Adrenal gland (tissue), 12 donors: ENCODE results near the gene YTHDF1. TPM values are rescaled to one million over a fixed set of nuclear protein-coding genes. Genes with fewer than 3 reads are reported as not detected.
"Not testable (repeated sequence)": the region's sequence is repeated elsewhere in the genome, so short reads cannot be mapped to it uniquely, and the experiment has no call there.

Source experiments
- DNase-seq, 7 donors: peaks; one replicate each; pipeline ENCODE4 v3.0.0-alpha.2; 2019 to 2020
- H3K27ac ChIP-seq, 5 donors: fragments of 200-600 bp; sonication (generic) in 4 of 5; 1 replicate in 3 of 5; 2 replicates in 2 of 5; pipeline versions ENCODE4 v1.5.1 to v1.8.0; 2016 to 2020; ENCODE audit warnings: mild to moderate bottlenecking in 1 of 5
- H3K27me3 ChIP-seq: fragments of 200-600 bp; 2 replicates; pipeline ENCODE4 v1.8.0; 2021
- H3K36me3 ChIP-seq, 2 donors: fragments of 200-600 bp; replicated peaks in 1 of 2; 1 replicate in 1 of 2; 2 replicates in 1 of 2; pipeline versions ENCODE4 v1.5.1 to v1.8.0; 2018 to 2022
- H3K4me1 ChIP-seq, 2 donors: fragments of 200-600 bp; replicated peaks in 1 of 2; 1 replicate in 1 of 2; 2 replicates in 1 of 2; pipeline versions ENCODE4 v1.5.1 to v1.8.0; 2018 to 2021
- H3K4me3 ChIP-seq, 4 donors: fragments of 200-600 bp; sonication (generic) in 3 of 4; one replicate each; pipeline ENCODE4 v1.5.1; 2016 to 2018
- H3K9me3 ChIP-seq, 3 donors: fragments of 200-600 bp; sonication (generic) in 1 of 3; replicated peaks in 1 of 3; 1 replicate in 2 of 3; 2 replicates in 1 of 3; pipeline versions ENCODE4 v1.5.1 to v1.8.0; 2016 to 2021
- POLR2A ChIP-seq, 2 donors: fragments of 450-650 bp; IDR thresholded peaks; one replicate each; pipeline ENCODE4 v1.6.1; 2017; ENCODE audit warnings: antibody characterized with exemption in 2 of 2, mild to moderate bottlenecking in 2 of 2, moderate library complexity in 1 of 2
- WGBS, 4 donors: extraction: QIAGEN DNeasy Blood & Tissue Kit in 2 of 4; methylation state at CpG; one replicate each; pipeline versions ENCODE4 v1.1.5 to v1.1.7; 2013 to 2017; 5-methylcytosine and 5-hydroxymethylcytosine counted together
- intact Hi-C, 2 donors: fragments of 100-400 bp; cut with DNase I; formaldehyde crosslinking; loops; one replicate each; pipeline versions ENCODE4 v1.14.1 to v1.15.0; 2022 to 2023
- polyA plus RNA-seq, 3 donors: library from polyadenylated mRNA; stranded (reverse); fragments of 200-250 nt in 2 of 3; fragments of 350-450 nt in 1 of 3; fragmentation: Illumina TruSeq in 1 of 3; extraction: RNeasy Lipid Tissue Mini Kit (QIAGEN cat#74804) in 1 of 3; gene quantifications; one replicate each; pipeline ENCODE4 v1.2.3, GENCODE V29; 2013 to 2014
- total RNA-seq, 9 donors: library from RNA; depleted of rRNA in 4 of 9; stranded (reverse); fragments of >200 nt in 4 of 9; fragments of 120-200 nt in 1 of 9; fragmentation: NEBNext Ultra II Directional in 1 of 9; extraction: Animal tissue kit (Norgen Biotek cat#: 25700) in 1 of 9; gene quantifications; one replicate each; pipeline versions ENCODE4 v1.1.0 to v1.2.4, GENCODE V29; 2013 to 2023
- TF ChIP-seq, protein P1 (sequence below), 6 experiments: fragments of 450-650 bp in 4 of 6; fragments of 200-600 bp in 2 of 6; sonication (generic) in 1 of 6; IDR thresholded peaks; 1 replicate in 5 of 6; 2 replicates in 1 of 6; pipeline versions ENCODE4 v1.5.1 to v1.8.0; 2016 to 2021; ENCODE audit warnings: antibody characterized with exemption in 6 of 6, mild to moderate bottlenecking in 2 of 6, moderate library complexity in 1 of 6
- donor health status: healthy with polysubstance abuse.
- donor health status: Bipolar disorder and iron deficiency.
- donor health status: DM: yes; HTN: yes; CAD: no.
- donor health status: DM: no; HTN: no; CAD: no.
- donor health status: DM: no; HTN: no; CAD: no.
- donor health status: DM: yes; HTN: yes; CAD: no.

Gene YTHDF1
- total and polyA plus RNA-seq, 12 donors, result 18.1 to 41.9 (median 32.5) TPM

DNA sequence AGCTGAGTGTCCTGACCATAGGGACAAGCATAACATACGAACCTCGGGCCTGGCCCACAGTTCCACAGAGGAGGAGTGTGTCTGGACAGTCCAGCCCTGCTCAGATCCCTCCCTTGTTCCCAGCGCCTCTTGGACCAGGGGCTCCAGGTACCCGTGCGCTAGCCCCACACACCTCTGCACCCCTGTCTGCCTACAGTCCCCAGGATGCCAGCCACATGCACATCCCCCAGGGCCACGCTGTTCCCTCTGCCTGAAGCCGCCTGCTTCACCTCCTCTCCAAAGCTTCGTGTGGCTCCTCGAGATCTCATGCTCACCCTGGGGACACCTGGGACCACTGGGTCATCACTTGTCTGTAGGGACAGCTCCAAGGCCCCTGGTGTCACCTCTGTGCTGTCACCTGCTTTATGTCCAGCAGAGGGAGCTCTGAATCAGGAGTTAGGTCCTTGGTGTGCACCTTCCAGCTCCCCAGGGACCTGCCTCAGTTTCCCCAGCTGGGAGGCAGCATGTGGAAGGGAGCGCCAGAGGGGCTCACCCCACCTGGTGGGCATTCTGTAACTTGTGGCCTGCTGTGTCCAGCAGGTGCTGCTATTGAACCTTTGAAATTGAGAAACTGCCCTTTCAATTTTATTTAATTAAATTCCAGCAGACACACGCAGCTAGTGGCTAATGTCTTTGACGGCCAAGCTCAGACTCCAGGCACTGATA is 7.3 kb upstream of the YTHDF1 start:
- Histone ChIP-seq H3K36me3 (no peaks in the 10 kb centered on the region), H3K27me3 (no peaks in the 10 kb centered on the region), H3K4me1 (peaks cover 0 to 5% of the 10 kb centered on the region in 2 donors), H3K4me3 (no peak overlapping the region), H3K27ac (no peak overlapping the region), H3K9me3 (no peaks in the 10 kb centered on the region)
- intact Hi-C loops, result no loop called here
- TF ChIP-seq, protein P1, sequence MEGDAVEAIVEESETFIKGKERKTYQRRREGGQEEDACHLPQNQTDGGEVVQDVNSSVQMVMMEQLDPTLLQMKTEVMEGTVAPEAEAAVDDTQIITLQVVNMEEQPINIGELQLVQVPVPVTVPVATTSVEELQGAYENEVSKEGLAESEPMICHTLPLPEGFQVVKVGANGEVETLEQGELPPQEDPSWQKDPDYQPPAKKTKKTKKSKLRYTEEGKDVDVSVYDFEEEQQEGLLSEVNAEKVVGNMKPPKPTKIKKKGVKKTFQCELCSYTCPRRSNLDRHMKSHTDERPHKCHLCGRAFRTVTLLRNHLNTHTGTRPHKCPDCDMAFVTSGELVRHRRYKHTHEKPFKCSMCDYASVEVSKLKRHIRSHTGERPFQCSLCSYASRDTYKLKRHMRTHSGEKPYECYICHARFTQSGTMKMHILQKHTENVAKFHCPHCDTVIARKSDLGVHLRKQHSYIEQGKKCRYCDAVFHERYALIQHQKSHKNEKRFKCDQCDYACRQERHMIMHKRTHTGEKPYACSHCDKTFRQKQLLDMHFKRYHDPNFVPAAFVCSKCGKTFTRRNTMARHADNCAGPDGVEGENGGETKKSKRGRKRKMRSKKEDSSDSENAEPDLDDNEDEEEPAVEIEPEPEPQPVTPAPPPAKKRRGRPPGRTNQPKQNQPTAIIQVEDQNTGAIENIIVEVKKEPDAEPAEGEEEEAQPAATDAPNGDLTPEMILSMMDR (IDR thresholded peaks at IDR 0.05), result peak; percentile 45 to 68 (median 56)
- TF ChIP-seq POLR2A (IDR thresholded peaks at IDR 0.05), result no peak
- DNase-seq, result peak in 5 of 7 donors; percentile 35 to 56 (median 49)
- WGBS, 4 donors, result 32 to 45% (median 40%) methylated on average over 8 to 12 of the region's 12 CpGs

DNA sequence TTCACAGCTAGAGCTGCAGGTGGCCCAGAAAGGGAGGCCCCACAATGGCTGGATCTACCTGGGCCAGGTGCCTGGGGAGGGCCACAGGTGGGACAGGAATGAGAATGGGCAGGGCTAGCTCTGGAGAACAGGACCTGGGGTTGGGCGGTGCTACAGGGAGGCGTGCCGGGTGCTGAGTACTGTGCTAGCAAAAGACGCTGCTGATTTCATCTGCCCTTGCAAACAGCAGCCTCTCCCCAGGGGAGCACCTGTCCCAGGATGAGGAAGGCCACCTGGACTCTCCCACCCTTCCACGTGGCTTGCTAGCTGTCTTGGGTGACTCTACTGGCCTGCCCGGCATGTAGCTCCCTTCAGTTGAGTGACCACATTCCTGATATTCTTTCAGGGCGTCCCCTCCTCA is 6.6 kb upstream of the YTHDF1 start:
- WGBS, 4 donors, result 52 to 73% (median 60%) methylated on average over 5 to 7 of the region's 7 CpGs
- TF ChIP-seq, protein P1 (IDR thresholded peaks at IDR 0.05), result no peak
- no peak for TF ChIP-seq POLR2A (IDR thresholded peaks at IDR 0.05)
- H3K27me3 ChIP-seq, result no peaks in the 10 kb centered on the region
- no peak overlapping the region for H3K4me3 ChIP-seq
- no peaks in the 10 kb centered on the region for H3K36me3 ChIP-seq
- H3K9me3 ChIP-seq, result no peaks in the 10 kb centered on the region
- H3K4me1 ChIP-seq, result peaks cover 0 to 5% of the 10 kb centered on the region in 2 donors
- no peak overlapping the region for H3K27ac ChIP-seq
- intact Hi-C loops, result no loop called here
- DNase-seq, result no peak

DNA sequence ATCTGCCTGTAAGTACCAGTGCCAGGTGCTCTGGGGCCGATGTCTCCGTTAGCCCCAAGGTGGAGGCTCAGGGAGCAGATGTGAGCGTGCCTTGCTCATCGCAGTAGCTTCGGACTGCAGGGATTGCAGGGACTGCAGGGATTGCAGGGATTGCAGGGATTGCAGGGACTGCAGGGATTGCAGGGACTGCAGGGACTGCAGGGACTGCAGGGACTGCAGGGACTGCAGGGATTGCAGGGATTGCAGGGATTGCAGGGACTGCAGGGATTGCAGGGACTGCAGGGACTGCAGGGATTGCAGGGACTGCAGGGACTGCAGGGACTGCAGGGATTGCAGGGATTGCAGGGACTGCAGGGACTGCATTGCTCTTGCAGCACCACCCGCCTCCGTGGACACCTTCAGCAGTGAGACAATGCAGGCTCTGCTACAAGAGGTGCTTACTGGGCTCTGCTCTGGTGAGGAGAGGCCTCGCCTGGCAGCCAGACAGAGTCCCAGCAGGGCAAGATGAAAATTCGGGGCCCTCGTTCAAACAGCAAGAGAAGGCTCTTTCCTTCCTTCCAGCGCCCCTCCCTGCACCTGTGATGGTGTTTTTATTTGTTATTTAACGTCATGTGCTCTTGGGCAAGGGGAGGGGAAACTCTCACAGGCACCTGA is 5.6 kb upstream of the YTHDF1 start:
- H3K9me3 ChIP-seq, H3K27me3 ChIP-seq, intact Hi-C loops, H3K36me3 ChIP-seq, DNase-seq, H3K27ac ChIP-seq, H3K4me1 ChIP-seq, H3K4me3 ChIP-seq: not testable (repeated sequence)
- WGBS, 4 donors, result 62 to 78% (median 73%) methylated on average over 4 to 12 of the region's 12 CpGs

DNA sequence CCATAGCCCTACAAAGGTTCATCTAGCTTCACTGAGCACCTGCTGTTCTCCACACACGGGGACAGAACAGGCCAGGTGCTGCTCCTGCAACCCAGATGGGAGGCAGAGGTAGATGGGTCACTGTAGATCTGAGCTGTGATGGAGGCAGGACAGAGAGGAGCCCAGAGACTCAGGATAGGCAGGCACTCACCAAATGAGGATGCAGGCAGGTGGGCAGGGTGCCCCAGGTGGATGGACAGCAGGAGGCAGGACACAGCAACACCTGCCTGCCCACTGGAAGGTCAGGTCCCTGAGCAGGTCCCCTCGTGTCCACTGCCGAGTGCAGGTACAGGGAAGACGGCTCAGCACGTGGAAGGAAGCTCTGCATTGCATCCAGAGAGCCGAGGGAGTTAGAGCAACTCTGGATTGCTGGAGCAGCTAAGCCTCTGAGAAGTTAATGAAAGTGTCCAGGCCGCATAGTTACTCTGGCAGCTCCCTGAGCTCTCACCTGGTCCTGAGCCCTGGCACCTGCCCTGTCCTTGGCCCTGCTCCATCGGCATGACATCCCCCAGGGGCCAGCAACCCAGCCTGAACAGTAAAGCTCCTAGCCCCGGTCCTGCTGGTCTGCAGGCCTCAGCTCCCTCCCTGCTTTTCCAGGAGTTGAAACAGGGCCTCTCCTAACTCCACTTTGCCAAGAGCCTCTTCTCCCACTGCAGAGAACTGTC is 4.9 kb upstream of the YTHDF1 start:
- TF ChIP-seq, protein P1 (IDR thresholded peaks at IDR 0.05), result no peak
- TF ChIP-seq POLR2A (IDR thresholded peaks at IDR 0.05), result no peak
- H3K4me1 ChIP-seq, result peaks cover 0 to 5% of the 10 kb centered on the region in 2 donors
- no peaks in the 10 kb centered on the region for H3K27me3 ChIP-seq
- DNase-seq, result no peak
- H3K27ac ChIP-seq, result no peak overlapping the region
- intact Hi-C loops, result no loop called here
- no peaks in the 10 kb centered on the region for H3K36me3 ChIP-seq
- 55 to 89% (median 58%) methylated on average over 1 to 9 of the region's 9 CpGs for WGBS, 4 donors
- H3K9me3 ChIP-seq, result no peaks in the 10 kb centered on the region
- no peak overlapping the region for H3K4me3 ChIP-seq
